Astrocyte of the hippocampus (primary cell): ENCODE results near the gene ATRIP.

Experiments
- DNase-seq: peaks from one replicate; pipeline ENCODE4 v3.0.0; 2011; ENCODE audit warnings: low read depth, low spot score

Gene ATRIP

DNA sequence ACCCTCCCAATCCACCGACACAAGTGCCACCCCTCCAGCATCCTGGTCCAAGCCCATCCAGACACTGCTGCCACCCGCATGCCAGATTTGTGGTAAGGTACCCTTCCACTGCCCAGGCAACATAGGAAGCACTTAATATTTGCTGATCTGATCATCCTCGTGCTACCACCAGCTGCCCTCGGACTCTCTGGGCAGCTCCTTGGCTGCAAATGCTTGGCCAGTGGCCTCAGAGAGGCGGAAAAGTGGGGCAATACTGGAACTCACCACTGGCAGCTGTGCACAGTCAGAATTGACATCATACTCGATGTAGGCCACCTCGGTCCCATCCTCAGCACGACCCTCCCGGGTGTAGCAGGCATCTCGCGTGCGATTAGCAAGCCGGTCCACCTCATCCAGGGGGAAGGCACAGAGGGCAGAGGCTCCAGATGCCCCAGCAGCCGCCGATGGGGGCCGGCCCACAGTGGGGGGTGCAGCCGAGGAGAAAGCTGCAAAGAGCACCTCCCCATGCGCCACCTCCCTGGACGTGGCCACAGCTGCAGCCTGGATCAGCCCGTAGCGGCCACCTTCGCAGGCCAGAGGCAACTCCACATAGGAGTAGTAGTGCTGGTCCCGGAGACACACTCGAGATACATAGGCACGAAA, 23.2 kb upstream of the ATRIP start:
- no peak for DNase-seq

DNA sequence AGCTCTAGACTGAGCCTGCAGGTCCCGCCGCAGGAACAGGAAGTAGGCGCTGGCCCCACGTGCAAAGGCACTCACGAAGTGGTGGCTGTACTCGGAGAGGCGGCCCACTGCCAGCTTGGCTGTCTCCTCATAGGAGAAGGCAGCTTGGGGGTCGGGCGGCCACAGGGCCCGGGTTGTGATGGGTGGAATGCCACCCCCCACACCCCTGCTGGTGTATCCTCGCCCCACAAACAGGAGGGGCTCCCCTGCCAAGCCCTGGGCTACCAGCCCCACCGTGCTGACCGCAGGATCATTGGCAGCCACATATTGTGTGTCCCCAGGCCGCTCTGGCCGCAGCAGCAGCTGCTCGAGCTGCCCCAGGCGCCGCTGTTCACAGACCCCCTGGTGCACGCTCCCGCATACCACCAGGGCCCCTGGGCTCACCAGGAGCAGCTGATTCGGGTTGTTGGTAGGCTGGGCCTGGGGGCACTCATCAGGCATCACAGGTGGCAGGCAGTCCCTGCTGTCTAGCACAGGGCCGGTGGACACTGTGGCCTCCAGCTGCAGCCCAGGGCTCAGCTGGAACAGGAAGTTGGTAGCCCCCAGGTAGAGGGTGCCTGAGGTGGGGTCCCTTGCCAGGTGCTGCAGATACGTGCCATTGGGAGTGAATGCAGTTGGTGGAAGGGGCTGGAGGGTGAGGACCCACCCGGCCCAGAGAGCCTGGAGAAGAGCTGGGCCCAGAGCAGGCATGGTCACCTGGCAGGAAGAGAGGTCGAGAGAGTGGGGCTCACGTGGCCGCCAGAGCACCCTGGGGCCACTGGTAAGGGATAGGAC, 22.4 kb upstream of the ATRIP start:
- no peak for DNase-seq

DNA sequence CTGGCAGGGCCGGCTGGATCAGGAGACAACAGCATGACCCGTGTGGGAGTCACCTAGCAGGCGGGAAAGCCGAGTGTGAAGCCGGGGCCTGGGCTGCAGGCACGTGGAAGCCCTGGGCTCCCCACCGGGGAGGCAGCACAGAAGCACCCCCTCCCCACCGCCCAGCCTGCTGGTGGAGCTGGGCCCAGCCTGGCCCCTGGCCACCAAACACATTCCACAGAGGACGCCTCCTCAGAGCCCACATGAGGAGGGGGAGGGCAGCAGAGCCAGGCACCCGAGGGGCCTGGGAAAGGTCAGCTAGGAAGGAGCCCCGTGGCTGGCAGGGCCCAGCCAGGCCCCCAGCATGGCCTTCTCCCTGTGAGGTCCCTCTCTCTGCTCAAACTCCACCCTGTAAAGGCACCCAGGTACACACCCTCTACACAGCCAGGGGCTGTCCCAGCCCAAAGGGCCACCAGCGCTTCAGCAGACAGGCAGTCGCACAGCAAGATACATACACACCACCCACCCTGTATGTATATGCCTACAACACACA, 21.2 kb upstream of the ATRIP start:
- DNase-seq, result peak; percentile 90

DNA sequence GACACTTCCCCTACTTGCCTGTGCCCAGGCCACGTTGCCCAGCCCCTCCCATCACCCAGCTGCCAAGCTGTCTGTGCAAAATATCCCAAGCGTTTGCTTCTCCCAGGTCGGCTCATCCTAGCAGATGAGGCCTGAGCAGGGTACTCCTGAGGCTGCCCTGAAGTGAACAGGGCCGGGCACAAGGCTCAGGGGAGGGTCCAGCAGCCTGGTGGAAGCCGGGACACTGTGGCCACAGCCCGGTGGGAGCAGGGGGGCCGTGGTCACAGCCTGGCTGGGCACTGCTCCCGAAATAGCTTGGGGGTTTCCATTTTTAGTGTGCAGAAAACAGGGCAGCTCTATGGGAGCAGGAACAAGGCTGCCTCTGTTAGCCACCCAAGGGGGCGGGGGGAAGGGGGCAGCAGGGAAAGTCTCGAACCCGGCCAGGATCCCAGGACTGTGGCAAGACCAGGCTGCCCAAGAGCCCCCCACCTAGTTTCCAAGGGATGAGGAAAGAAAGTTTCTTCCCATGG, 20.1 kb upstream of the ATRIP start:
- DNase-seq, result peak; percentile 45

DNA sequence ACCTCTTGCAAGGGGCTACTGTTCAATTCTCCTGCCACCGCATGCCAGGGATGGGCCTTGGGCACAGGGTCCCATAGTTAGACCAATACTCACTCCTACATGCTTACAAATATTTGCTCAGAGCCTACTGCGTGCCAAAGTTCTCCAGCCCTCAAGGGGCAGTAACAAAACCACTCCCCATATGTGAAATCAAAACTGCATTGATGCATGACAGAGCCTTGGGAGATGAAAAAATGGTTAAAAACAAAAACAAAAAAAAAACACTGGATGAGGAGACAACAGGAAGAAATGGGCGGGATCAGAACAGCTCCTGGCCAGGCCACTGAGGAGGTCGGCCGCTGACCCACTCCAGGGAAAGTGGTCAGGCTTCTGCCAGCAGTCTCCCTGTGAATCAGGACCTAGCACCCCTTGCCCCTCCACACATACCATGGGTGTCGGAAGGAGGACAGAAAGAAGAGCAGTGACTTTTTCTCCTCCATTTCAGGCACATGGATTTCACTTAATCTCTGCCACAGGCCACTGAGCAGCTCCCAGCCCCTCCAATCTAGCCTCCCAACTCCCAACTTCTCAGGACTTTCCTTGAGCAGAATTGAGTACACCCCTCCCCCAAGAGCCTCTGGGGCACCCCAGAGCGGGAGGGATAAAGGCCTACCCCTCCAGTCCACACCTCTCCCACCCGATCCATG, 19.4 kb upstream of the ATRIP start:
- DNase-seq, result no peak

GRCh38 chr3:48427630-48427962, 18.9 kb upstream of the ATRIP start:
- peak; percentile 45 for DNase-seq

DNA sequence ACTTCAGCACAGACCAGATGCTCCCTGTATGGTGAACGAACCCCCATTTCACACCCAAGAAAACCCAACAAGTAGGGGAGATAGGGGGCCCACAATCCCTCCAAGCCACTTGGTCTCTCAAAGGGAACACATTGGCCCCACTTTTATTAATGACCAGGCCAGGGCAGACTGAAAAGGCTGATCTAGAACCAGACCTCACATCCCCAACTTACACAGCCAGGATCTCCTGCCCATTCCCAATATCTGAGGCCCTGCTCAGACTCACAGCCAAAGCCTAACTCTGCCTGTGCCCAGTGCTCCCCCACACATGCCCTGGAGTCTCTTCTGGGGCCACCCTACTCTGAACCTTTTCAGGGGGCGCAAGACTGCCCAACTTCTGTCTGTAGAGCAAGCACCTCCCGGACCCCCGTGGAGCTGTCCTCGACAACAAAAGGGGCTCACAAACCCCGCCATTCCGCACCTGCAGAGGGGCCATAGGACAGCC, 18.4 kb upstream of the ATRIP start:
- DNase-seq, result no peak

DNA sequence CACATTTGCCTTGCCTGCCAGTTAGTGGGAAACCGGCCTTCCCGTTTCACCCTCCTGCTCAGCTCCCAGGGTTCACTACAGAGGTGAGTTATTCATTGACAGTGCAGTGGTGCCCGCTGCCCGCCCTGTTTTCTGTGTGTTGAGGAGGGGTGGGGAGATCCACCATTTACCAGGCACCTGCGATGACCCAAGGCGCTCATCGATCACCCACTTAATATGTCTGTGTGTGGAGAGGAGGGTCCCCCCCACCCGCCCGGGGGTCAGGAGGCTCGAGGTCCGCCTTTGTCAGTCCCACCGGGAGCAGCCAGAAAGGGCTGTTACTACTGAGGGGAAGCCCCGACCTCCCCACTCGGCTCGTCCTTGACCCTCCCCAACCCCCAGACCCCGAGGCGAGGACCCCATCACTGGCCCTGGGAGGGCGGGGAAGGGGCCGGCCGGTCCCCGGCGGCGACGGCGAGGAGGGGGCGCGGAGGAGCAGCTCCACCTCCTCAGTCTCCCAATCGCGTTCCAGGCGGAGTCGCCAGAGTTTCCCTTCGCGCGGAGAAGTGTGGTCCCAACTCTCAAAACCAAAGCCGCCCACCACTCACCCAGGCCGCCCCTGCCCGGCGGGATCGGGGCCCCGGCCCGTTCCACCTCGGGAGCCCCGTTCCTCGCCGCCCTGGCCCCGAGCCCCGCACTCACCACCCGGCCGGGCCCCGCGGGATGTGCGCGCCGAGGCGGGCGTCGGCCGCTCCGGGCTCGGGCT, 17.8 kb upstream of the ATRIP start:
- DNase-seq, result peak; percentile 75

- peak; percentile 79 for DNase-seq
These were observed 17.1 kb upstream of the ATRIP start for GRCh38 chr3:48429317-48429959.

GRCh38 chr3:48429960-48430707, 16.4 kb upstream of the ATRIP start, which contains the start of gene PLXNB1:
PLXNB1 (minus strand) TSS chr3:48430086; CDS start chr3:48424611, 5,475 bp downstream.
- DNase-seq, result peak; percentile 81

DNA sequence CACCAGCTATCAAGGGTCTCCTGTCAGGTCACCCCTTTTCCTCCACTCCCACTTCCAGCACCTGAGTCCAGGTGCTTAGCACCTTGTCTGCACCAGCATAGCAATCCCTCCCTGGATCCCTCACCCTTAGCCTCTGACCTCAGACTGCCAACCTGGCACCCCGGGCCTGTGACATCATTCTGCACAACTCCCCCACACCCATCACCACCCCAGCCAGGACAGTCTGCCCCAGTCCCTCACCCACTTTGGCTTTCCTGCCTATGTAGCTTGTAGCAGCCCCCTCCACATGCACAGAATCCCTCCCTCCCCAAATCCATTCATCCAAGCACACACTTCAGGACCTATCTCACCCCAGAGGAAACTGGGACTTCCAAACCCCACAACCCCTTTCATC, 15.8 kb upstream of the ATRIP start:
- DNase-seq, result no peak

DNA sequence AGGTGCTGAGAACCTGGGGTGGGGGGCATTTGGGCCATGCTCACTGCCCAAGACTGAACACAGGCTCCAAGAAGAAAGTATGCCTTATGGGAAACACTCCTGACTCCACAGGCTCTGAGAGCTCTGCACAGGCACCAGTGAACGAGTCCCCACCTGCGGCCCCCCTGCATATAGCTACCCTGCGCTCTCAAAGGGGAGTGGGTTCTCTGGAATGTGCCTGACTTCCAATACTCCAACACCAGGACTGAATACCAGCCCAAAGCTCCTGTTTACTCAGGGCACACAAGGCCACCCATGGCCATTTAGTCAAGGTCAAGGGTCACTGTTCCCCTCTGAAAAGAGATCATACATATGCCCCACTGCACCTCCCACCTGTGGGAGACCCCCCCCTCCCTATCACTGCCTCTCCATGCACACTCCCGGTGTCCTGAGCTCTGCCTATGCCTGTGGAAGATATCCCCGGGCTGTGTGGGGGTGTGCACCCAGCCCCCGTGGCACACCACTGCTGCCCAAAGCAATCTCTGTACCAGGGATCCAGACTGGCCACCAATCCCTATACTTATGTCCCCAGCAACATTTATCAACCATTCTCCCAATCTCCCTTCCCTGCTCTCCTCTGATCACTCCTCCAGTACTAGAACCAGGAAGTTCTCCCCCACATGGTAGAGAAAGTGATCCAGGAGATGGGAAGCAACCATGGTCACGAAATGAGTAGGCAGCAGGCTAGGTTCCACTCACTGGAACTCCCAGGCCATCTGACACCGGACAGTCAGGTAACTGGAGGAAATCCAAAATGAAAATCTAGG, 15.1 kb upstream of the ATRIP start:
- DNase-seq, result no peak

DNA sequence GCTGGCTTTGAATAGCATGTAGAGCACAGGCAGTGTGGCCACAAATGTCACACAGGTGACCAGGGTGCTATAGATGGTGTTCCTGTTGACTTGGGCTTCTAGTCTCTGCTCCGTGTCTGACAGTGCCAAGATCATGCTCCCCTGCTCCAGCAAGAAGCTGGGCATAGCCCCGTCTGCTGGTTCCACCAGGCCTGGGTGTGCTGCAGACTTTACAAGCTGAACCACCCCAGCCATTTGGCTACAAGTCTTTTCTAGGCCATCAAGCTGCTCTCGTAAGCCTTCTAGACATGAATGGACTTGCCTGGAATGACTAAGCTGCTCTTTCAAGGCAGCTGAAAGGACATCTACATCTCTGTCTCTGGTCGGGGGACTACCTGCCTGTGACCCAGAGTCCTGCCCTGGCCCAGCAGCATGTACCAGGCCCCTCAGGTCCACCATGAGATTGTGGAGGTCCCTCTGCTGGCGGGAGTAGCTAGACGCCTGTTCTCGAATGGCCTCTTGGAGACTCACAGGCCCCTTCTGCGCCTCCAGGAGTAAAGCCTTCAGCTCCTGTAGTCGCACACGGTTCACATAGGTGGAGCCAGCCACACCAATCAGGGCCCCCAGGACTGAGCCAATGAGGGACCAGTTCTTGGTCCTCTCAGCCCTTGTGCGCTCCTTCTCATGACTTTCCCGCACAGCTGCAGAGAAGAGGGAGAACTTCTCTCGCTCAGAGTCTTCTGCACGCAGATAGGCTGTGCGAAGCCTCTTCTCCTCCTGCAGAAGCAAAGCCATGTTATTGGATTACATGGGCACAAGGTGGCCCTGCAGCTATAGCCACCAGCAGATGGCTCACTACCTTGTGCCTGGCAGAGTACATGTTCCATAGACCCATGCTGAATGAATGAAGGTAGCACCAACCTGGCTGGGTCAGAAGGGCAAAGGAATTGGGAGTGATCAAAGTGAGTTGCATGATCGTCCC, 13.8 kb upstream of the ATRIP start:
- no peak for DNase-seq

- peak; percentile 79 for DNase-seq
These were observed 12.9 kb upstream of the ATRIP start for GRCh38 chr3:48433472-48434118.

GRCh38 chr3:48434591-48435222, 11.8 kb upstream of the ATRIP start:
- no peak for DNase-seq

- no peak for DNase-seq
These were observed 11.3 kb upstream of the ATRIP start for GRCh38 chr3:48435223-48435595.
